DOHH2 (cell line): ENCODE results near the gene XRCC3.
A peak's percentile ranks its signal among the peaks of the same experiment; 100 is the strongest.

Source experiments
- H3F3A ChIP-seq: fragments of 200-600 bp; sonication (generic), shearing (Covaris generic); 2 replicates; pipeline ENCODE4 v1.6.0; 2016; ENCODE audit warnings: antibody characterized with exemption, mild to moderate bottlenecking; ENCODE audit not compliant: control insufficient read depth, insufficient read depth
- H3K27ac ChIP-seq: fragments of 200-600 bp; sonication (generic); 2 replicates; pipeline ENCODE4 v1.5.1; 2014; ENCODE audit warnings: low read depth, mild to moderate bottlenecking, low read length, moderate library complexity
- H3K27me3 ChIP-seq: fragments of 200-600 bp; sonication (generic); 2 replicates; pipeline ENCODE4 v1.6.1; 2014; ENCODE audit warnings: mild to moderate bottlenecking, low read length, mixed read lengths; ENCODE audit not compliant: control insufficient read depth
- H3K36me3 ChIP-seq: fragments of 200-600 bp; sonication (generic); 2 replicates; pipeline ENCODE4 v1.6.1; 2014; ENCODE audit warnings: mild to moderate bottlenecking, low read length, moderate library complexity, mixed read lengths; ENCODE audit not compliant: control insufficient read depth
- H3K4me1 ChIP-seq: fragments of 200-600 bp; sonication (generic); 2 replicates; pipeline ENCODE4 v1.6.1; 2014; ENCODE audit warnings: mild to moderate bottlenecking, low read length, mixed read lengths; ENCODE audit not compliant: control insufficient read depth
- H3K4me2 ChIP-seq: fragments of 200-600 bp; sonication (generic); 2 replicates; pipeline ENCODE4 v1.6.0; 2014; ENCODE audit warnings: mild to moderate bottlenecking, low read length, moderate library complexity
- H3K4me3 ChIP-seq: fragments of 200-600 bp; sonication (generic); 2 replicates; pipeline ENCODE4 v1.5.1; 2014; ENCODE audit warnings: mild to moderate bottlenecking, low read length, mixed read lengths
- H3K79me2 ChIP-seq: fragments of 200-600 bp; sonication (generic); 2 replicates; pipeline ENCODE4 v1.6.1; 2014; ENCODE audit warnings: mild to moderate bottlenecking, low read length, mixed read lengths; ENCODE audit not compliant: control insufficient read depth
- H3K9me2 ChIP-seq: fragments of 200-600 bp; sonication (generic); replicated peaks from 2 replicates; pipeline ENCODE4 v1.6.1; 2014; ENCODE audit warnings: mild to moderate bottlenecking, low read length, mixed read lengths; ENCODE audit not compliant: control insufficient read depth
- H3K9me3 ChIP-seq: fragments of 200-600 bp; sonication (generic); 2 replicates; pipeline ENCODE4 v1.6.1; 2014; ENCODE audit warnings: antibody characterized with exemption, low read length, mixed read lengths; ENCODE audit not compliant: control insufficient read depth, insufficient read depth
- H4K20me1 ChIP-seq: fragments of 200-600 bp; sonication (generic); 2 replicates; pipeline ENCODE4 v1.6.0; 2014; ENCODE audit warnings: low read depth, mild to moderate bottlenecking, antibody characterized with exemption, low read length, moderate library complexity; ENCODE audit not compliant: control insufficient read depth, insufficient read depth
- CTCF ChIP-seq: fragments of 200-600 bp; sonication (generic); IDR thresholded peaks from one replicate; pipeline ENCODE4 v1.5.1; 2014; ENCODE audit warnings: antibody characterized with exemption, mild to moderate bottlenecking, low read depth, low read length; ENCODE audit not compliant: poor library complexity, severe bottlenecking
- EZH2phosphoT487 ChIP-seq: fragments of 200-600 bp; sonication (generic); IDR thresholded peaks from 2 replicates; pipeline ENCODE4 v1.6.1; 2017; ENCODE audit warnings: borderline replicate concordance, mild to moderate bottlenecking, antibody characterized with exemption, low read length, moderate library complexity, mixed read lengths

The XRCC3 gene

GRCh38 chr14:103696070-103696402, 19.2 kb downstream of the XRCC3 start:
- Histone ChIP-seq H3K4me3 (peak overlapping the region; percentile 52), H3K9me2 (no peaks in the 10 kb centered on the region), H3K9me3 (no peaks in the 10 kb centered on the region), H3K4me2 (peak overlapping the region; percentile 69), H3K27me3 (no peaks in the 10 kb centered on the region), H3K79me2 (peaks cover 64% of the 10 kb centered on the region), H3K4me1 (peaks cover 98% of the 10 kb centered on the region), H3K27ac (peak overlapping the region; percentile 73), H3K36me3 (peaks cover 81% of the 10 kb centered on the region), H4K20me1 (no peaks in the 10 kb centered on the region; the same call in 1 of the 2 replicates), H3F3A (peaks cover 32% of the 10 kb centered on the region)
- no peak for TF ChIP-seq CTCF
- TF ChIP-seq EZH2phosphoT487: no peak

DNA sequence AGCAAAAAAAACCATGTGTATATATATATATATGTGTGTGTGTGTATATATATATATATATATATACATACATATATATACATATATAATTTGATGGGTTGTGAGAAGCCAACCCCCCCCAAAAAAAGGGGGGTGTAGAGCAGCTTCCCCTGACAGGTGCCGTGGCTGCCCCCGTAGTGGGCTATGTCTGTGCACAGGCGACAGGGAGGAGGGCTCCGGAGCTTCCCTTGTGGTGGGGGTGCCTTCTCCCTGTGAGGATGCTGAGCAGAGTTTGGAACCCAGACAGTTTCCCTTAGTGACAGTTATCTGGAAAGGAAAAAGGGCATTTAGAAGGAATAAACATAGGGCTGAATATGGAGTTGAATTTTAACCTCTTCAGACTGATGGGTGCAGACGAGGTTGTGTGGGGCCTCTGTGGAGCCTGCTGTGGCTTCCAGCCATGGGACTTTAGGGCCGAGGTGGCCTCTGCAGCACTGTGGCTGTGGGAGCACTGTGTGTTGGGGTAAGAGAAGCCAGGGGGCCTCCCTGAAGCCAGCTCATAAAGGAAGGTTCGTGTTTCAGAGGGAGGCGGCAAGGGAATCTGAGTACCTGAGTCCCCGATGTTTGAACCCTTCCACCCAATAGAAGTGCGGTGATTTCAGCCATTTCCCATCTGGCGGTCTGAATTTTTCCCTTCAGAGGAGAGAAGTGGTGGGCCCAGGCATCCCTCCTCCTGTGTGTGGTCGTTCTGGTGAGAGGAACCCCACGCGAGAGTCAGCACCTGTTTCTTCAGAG, 19.8 kb downstream of the XRCC3 start:
- H3K9me2 ChIP-seq: no peaks in the 10 kb centered on the region
- H3K4me1 ChIP-seq: peaks cover 98% of the 10 kb centered on the region
- peaks cover 78% of the 10 kb centered on the region for H3K36me3 ChIP-seq
- no peaks in the 10 kb centered on the region for H3K9me3 ChIP-seq
- peak overlapping the region; percentile 52 for H3K4me3 ChIP-seq
- peak overlapping the region; percentile 69 for H3K4me2 ChIP-seq
- peaks cover 38% of the 10 kb centered on the region for H3F3A ChIP-seq
- TF ChIP-seq EZH2phosphoT487 (no peak), CTCF (no peak)
- H4K20me1 ChIP-seq: no peaks in the 10 kb centered on the region; the same call in 1 of the 2 replicates
- H3K27ac ChIP-seq: peak overlapping the region; percentile 73
- H3K79me2 ChIP-seq: peaks cover 61% of the 10 kb centered on the region
- no peaks in the 10 kb centered on the region for H3K27me3 ChIP-seq

DNA sequence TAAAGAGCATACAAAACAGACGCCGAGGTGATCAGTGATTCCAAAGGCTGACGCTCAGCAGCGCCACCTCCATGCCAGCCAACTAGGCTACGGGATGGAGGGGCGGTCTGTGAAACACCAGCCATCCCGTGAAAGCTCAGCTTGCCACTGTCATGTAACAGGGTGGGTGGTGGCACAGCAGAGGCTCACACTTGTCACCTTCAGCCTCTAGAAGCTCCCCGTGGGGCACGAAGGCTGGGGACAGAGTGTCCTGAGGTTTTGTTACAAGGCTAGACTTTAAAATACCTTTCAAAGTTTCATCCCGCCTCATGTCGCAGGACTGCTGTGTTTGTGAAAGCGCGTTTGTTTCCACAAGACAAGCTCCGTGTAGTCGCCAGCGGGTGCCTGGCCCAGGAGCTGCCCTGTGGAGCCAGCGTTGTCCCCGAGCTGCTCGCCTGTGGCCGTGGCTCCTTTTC, 20.7 kb downstream of the XRCC3 start:
- Histone ChIP-seq H3K9me3 (no peaks in the 10 kb centered on the region), H3K79me2 (peaks cover 63% of the 10 kb centered on the region), H3K27me3 (no peaks in the 10 kb centered on the region), H3K4me3 (no peak overlapping the region), H4K20me1 (no peaks in the 10 kb centered on the region; the same call in 1 of the 2 replicates), H3K27ac (peak overlapping the region; percentile 14), H3K36me3 (peaks cover 74% of the 10 kb centered on the region), H3K4me1 (peaks cover 98% of the 10 kb centered on the region), H3K9me2 (no peaks in the 10 kb centered on the region), H3K4me2 (peak overlapping the region; percentile 36), H3F3A (peaks cover 42% of the 10 kb centered on the region)
- TF ChIP-seq EZH2phosphoT487: no peak
- TF ChIP-seq CTCF: peak; percentile 3
